Measurements from ENCODE around the gene UBE2L6.
A peak's percentile ranks its signal among the peaks of the same experiment; 100 is the strongest.

Gene UBE2L6

GRCh38 chr11:57530215-57530595 lies 37.3 kb downstream of the UBE2L6 start:
- DNase-seq (ENCODE audit: low read depth): no peak

- DNase-seq (ENCODE audit: low read depth): no peak
Measured at GRCh38 chr11:57529012-57529411, 38.5 kb downstream of the UBE2L6 start.

- DNase-seq (ENCODE audit: low read depth): peak; percentile 30
Measured at GRCh38 chr11:57527056-57527631, 40.3 kb downstream of the UBE2L6 start.

- no peak for DNase-seq (ENCODE audit: low read depth)
Measured at GRCh38 chr11:57523419-57523818, 44.1 kb downstream of the UBE2L6 start.

DNA sequence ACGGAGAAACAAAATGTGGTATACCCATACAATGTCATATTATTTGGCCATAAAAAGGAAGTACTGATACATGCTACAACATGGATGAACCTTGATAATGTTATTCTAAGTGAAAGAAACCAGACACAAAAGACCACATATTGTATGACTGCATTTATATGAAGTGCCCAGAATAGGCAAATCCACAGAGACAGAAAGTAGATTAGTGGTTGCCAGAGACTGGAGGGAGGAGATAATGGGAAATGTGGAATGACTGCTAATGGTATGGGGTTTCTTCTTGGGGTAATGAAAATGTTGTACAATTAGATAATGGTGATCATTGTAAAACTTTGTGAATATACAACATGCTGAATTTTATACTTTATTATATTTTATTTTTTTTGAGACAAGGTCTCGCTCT lies 46.4 kb downstream of the UBE2L6 start:
- no peak for DNase-seq (ENCODE audit: low read depth)

GRCh38 chr11:57516061-57516443 lies 51.4 kb downstream of the UBE2L6 start:
- DNase-seq (ENCODE audit: low read depth): no peak

DNA sequence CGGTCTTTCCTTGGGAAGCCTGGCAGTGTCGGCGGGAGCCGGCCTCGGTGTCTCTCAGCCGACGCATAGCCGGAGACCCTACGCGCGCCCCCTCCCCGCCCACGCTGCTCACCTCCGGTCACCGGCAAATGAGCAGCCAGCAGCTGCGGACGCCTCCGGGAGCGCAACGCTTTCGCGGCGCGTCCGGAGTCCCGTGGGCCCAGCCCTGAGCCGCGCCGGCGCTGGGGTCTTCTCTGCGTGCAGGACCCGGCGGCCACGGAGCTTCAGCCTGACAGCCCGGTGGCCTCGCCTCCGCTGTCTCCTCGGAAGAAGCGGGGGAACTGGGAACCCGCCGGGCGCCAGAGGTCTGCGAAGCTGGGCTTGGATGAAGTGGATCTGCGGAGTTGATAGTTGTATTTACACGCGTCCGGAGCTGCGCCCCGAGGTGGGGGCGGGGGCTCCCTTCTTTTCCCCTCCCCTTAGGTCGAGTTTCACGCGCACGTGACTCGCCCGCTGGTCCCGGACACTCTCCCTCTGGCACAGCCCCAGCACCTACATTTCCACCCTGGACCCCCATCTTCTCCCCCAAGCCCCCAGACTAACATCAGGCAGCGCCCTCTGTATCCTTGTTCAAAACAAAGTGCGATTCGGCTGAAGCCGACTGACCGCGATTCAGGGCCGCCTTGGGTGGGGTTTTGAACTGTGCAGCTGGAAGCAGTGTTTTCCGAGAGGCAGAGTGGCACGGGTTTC lies 52.0 kb downstream of the UBE2L6 start, which contains the start of gene SLC43A1:
Gene SLC43A1 (minus strand): TSS at position 371 of the 729 bp plus-strand sequence. CDS start 1,591 bp downstream, outside the sequence.
- DNase-seq (ENCODE audit: low read depth): peak; percentile 38

DNA sequence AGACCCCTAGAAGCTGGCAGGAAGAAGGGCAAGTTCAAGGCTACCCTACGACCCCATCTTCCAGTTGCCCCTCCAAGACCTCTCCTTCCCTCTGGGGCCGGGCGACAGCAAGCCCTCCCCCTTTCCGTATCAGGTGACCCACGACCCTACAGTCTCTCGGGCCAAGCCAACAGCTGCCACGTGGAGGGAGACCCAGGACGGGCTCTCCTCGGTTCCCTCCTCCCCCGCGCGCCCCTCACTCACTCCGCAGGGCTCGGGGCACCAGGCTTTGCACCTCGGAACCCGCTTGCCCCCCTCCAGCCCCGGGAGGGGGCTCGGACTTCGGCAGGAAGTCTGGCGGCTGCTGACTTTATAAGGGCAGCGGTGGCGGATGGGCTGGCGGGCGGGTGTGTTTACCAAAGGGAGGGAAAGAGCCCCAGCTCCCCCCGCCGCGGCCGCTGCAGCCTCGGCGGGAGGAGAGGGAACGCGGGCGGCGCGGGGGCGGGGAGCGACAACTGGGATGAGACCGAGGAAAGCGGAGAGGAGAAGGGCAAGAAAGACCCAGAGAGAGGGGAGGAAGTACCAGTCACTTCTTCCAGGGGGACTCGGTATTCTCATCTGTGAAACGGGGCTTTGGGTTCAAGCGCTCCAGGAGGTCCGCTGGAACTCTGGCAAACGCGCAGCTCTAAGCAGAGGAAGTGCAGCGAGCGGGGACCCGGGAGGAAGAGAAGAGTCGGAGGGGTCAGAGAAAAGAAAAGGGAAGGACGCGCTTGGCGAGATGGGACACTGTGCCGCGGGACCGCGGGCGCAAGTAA lies 52.7 kb downstream of the UBE2L6 start:
- no peak for DNase-seq (ENCODE audit: low read depth)

DNA sequence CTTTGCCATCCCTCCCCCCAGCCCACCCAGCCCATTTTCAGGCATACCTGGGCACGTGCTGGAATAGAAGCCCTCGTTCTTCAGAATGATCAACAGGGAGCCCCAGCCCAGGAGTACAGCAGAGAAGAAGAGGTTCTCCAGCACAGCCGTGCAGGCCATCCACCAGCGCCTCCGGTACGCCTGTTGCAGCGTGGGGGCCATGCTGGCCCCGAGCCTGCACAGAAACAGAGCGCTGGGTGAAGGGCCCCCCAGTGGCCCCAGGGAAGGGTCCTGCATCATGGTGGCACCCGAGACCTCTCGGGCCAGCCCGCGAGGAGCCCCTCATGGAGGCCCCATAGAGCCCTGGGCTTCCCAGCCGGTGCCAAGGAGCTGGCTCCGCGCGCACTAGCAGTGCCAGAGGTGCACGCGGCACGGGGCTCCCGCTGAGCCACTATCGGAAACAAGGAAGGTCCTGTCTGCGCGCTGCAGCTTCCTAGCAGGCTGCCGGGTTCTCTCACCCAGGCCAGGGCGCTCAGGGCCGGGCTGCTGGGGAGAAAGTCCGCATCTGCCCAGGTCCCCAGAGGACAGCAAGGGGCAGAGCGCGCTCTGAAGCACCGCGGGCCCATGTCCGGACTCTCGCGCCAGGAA lies 53.4 kb downstream of the UBE2L6 start:
- no peak for DNase-seq (ENCODE audit: low read depth)

DNA sequence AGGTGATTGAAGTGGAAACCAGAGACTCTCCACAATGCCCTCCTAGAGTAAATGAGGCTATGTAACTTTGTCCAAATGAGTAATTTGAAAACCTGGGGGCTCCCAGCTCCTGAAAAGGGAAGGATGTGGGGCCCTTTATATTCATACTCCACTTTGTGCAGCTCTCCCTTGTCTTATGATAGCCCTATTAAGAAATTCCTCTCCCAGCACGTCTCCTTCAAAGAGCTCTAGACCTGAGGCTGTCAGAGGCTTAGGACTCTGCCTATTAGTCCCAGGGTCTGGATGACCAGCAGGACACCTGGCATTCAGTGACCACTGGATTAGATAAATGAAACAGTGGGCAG lies 54.0 kb downstream of the UBE2L6 start:
- no peak for DNase-seq (ENCODE audit: low read depth)

- no peak for DNase-seq (ENCODE audit: low read depth)
Measured at GRCh38 chr11:57512646-57513451, 54.6 kb downstream of the UBE2L6 start.

- no peak for DNase-seq (ENCODE audit: low read depth)
Measured at GRCh38 chr11:57511741-57512430, 55.6 kb downstream of the UBE2L6 start.

- DNase-seq (ENCODE audit: low read depth): no peak
Measured at GRCh38 chr11:57508341-57509170, 58.9 kb downstream of the UBE2L6 start.

DNA sequence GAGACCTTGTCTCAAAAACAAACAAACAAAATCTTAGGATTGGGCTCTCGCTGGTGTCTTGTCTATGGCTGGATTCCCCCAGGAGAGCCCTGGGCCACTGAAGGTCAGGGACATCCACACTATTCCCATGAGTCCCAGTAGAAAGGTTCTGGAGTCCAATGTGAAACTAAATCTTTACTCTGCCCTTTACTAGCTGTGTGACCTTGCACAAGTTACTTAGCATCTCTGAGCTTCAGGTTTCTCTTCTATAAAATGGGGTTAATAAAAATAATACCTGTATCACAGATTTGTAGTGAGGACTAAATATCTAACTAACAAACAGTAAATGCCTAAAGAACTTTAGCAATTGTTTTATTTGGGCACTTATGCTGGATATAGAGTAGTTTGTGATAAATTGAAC lies 61.0 kb downstream of the UBE2L6 start:
- no peak for DNase-seq (ENCODE audit: low read depth)

- DNase-seq (ENCODE audit: low read depth): no peak
Measured at GRCh38 chr11:57504511-57504910, 63.0 kb downstream of the UBE2L6 start.

- no peak for DNase-seq (ENCODE audit: low read depth)
Measured at GRCh38 chr11:57502870-57503269, 64.6 kb downstream of the UBE2L6 start.

GRCh38 chr11:57502376-57502775 lies 65.1 kb downstream of the UBE2L6 start:
- no peak for DNase-seq (ENCODE audit: low read depth)

DNA sequence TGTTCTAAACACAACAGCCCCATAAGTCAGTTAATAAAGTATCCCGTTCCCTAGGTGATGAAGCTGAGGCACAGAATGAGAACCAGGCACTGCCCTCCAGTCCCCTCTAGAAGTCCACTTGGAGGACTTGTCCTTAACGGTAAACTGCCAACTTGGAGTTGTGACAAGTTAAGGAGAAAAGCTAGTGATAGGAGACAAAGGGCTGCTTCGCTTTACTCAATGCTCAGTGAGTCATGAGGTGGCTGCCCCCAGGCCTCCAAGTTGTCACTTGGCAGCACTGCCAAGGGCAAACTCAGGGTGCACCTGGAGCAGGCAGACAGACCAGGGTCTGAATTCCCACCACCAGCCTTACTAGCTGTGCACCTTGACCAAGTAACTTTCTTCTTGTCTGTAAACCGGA lies 65.5 kb downstream of the UBE2L6 start:
- no peak for DNase-seq (ENCODE audit: low read depth)

Data from stromal cell of bone marrow (primary cell).